HG03039 (cell line): ENCODE results near the gene ZSCAN2.
"Not testable (repeated sequence)": the region's sequence is repeated elsewhere in the genome, so short reads cannot be mapped to it uniquely, and the experiment has no call there.

Experiments
- ATAC-seq: cut with Tn5 transposase; IDR thresholded peaks from one replicate; pipeline ENCODE4 v1.9.1; 2021; ENCODE audit warnings: mild to moderate bottlenecking, moderate library complexity; ENCODE audit not compliant: unreplicated experiment

ZSCAN2 gene

DNA sequence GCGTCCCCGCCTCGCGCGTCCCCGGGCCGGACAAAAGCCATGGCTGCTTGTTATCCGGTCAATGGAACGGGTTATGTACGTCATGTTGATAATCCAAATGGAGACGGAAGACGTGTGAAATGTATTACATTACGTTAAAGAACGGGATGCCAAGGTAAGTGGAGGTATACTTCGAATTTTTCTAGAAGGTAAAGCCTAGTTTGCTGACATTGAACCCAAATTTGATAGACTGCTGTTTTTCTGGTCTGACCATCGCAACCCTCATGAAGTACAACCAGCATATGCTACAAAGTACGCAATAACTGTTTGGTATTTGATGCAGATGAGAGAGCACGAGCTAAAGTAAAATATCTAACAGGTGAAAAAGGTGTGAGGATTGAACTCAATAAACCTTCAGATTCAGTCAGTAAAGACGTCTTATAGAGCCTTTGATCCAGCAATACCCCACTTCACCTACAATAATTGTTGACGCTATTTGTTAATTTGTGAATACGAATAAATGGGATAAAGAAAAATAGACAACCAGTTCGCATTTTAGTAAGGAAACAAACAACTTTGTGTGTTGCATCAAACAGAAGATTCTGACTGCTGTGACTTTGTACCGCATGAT lies 33.5 kb downstream of the ZSCAN2 start:
- no peak for ATAC-seq

DNA sequence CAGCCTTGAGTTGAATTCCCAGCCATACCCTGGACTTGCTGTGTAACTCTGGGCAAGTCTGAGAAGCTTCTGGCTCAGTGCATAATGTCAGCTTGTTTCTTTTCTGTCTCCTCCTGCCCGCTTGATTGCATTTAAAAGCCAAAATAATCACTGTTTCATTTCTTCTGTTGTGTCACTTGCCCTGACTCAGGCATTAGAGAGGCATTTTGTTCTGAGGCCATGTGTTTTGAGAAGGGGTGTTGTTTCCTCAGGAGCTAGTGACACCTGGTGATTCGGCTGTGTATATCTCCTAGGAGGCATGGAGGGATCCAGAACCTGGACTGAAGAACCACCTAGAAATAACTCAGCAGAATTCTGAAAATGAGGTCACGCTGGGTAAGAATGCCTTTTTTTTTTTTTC lies 37.3 kb downstream of the ZSCAN2 start:
- ATAC-seq, result no peak

DNA sequence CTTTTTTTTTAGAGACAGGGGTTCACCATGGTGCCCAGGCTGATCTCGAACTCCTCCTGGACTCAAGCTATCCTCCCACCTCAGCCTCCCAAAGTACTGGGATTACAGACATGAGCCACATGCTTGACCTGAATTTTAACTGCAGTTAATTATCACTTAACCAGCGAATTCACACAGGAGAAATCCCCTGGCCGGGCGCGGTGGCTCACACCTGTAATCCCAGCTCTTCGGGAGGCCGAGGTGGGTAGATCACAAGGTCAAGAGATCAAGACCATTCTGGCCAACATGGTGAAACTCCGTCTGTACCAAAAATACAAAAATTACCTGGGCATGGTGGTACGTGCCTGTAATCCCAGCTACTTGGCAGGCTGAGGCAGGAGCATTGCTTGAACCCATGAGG lies 41.1 kb downstream of the ZSCAN2 start:
- ATAC-seq, result not testable (repeated sequence)

DNA sequence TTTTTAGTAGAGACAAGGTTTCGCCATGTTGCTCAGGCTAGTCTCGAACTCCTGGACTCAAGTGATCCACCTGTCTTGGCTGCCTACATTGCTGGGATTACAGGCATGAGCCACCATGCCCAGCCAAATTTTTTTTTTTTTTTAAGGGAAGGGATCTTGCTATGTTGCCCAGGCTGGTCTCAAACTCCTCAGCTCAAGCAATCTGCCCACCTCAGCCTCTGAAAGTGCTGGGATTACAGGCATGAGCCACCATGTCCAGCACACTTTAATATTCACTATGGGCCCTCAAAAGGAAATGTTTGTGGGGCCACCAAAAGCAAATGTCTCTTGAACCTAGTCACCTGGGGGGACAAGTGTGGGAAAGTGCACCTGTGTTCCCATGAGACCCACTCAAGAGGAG lies 41.8 kb downstream of the ZSCAN2 start:
- not testable (repeated sequence) for ATAC-seq

GRCh38 chr15:84643838-84644237 lies 43.0 kb downstream of the ZSCAN2 start:
- ATAC-seq, result no peak

DNA sequence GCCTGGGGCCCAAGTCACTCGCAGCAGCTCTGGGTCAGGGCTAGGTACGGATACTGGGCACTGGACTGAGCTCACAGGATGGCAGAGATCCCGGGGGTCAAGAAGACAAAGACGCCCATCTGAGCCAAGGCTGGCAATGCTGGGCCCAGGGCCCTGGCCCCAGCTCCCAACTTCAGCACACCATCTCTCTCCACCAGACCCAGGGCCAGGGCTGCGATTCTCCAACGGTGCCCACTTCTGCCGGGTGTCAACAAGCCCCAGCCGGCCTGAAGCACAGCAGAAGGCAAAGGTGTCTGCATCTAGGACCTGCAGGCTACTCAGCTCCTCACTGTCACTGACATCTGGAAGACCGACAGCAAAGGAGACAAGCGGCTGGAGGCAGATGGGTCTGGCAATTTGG lies 44.7 kb downstream of the ZSCAN2 start:
- no peak for ATAC-seq

DNA sequence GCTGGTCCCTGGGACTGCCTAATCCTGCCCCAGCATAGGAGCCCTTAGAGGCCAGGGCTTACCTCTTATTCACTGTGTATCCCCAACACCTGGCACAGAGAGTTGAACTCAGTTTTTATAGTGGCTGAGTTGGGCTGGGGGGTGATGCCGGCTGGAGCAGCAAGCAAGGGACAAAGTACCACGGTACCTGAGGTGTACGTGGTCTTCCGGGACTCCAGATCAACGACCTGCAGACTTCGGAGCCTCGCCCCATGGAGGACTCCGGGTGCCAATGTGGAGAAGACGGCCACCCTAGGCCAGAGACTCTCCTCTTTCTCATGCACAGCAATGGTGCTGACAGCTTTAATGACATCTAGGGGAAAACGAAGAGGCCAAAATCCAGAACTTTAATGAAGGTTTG lies 45.2 kb downstream of the ZSCAN2 start:
- ATAC-seq, result no peak

DNA sequence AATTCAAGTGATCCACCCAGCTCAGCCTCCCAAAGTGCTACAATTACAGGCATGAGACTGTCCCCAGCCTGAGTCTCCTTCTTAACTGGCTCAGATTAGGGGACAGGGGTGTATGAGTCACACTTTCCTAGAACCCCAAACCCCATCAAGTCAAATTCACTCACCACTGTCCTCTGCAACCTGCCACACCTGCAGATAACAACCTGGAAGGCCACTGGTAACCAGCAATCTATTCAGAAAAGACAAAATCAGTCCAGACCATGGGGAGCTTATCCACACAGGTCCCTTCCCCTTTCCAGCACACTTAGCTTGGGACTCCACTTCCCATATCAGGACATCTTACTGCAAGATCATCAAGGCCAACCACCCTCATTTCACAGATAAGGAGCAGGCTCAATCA lies 46.9 kb downstream of the ZSCAN2 start:
- no peak for ATAC-seq

- no peak for ATAC-seq
These were observed 47.7 kb downstream of the ZSCAN2 start for GRCh38 chr15:84648539-84648938.

GRCh38 chr15:84649706-84650105 lies 48.9 kb downstream of the ZSCAN2 start:
- no peak for ATAC-seq

DNA sequence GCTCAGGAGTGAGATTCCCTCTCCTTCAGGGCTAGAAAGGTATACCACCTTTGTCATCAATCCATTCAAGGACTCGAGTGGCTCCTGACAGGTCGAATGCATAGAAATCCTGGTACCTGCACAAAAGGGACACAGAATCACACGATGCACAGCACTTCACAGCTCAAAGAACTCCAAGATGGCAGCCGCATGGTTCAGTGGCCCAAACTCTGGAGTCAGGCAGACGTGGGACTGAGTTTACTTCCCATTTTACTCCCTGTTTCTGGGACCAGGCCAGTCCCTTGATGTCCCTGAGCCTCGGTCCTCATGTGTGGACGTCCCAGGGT lies 52.7 kb downstream of the ZSCAN2 start:
- no peak for ATAC-seq

- ATAC-seq, result peak; percentile 84
These were observed 53.3 kb downstream of the ZSCAN2 start, which contains the start of gene WDR73 for GRCh38 chr15:84653910-84654688. Gene WDR73 (minus strand): TSS chr15:84654283. CDS start chr15:84654274, 9 bp downstream.

GRCh38 chr15:84654689-84655453 lies 54.1 kb downstream of the ZSCAN2 start:
- no peak for ATAC-seq

GRCh38 chr15:84656972-84657371 lies 56.2 kb downstream of the ZSCAN2 start:
- ATAC-seq, result no peak

DNA sequence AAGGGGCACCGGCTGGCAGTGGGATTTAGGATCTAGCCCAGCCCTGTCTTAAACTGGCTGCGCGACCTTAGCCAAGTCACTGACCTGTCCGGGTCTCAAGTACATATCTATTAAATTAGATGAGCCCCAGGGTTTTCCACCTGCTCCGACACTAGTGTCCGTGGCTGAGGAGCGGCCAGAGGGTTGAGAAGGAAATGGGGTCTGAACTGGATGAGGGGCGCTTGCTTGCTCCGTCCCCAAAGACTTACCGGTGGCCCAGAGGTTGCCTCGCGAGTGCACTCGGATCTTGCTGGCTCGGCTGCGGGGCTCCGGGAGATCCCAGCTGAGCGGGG lies 56.9 kb downstream of the ZSCAN2 start:
- no peak for ATAC-seq

GRCh38 chr15:84658080-84658787 lies 57.4 kb downstream of the ZSCAN2 start, which contains the start of gene NMB:
Gene NMB (minus strand): TSS chr15:84658199. CDS start chr15:84658152, 47 bp downstream.
- peak; percentile 49 for ATAC-seq

GRCh38 chr15:84658788-84659411 lies 58.1 kb downstream of the ZSCAN2 start:
- no peak for ATAC-seq

DNA sequence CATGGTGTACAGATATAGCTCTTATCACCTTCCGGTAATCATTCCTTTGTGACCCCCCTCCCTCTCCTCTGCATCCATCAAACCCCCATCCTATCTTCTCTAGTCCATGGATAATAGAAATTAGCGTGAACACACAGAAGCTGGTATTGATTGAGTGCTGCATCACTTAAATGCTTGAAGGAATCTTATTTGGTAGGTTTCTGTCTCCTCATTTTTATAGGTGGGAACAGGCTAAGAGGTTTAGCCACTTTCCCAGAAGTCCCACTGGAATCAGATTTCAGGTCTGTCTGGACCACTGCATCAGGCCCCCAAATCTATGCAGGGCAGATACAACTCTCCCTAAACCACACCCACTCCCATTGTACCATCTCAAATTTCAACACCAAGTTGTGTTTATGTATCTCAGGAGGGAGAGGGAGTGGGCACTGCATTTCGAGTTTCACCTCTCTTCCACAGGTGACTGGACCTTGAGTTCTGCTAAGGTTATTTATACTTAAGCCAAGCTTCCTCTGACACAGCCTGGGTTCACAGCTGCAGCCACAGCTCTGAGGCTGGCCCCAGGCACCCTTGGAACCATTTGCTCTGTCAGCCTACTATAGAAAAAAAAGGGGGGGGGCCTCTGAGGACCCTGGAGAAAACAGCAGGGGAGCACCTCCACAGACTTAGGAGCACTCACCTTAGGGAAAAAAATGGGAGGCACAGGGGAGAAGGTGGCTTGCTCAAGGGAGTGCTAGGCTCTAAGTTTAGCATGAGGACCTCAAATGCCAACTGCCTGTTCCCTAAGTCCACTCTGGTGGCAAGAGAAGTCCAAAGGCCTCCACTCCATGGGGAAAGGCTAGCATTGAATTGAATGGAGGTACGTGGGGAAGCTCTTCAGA lies 59.3 kb downstream of the ZSCAN2 start:
- no peak for ATAC-seq

DNA sequence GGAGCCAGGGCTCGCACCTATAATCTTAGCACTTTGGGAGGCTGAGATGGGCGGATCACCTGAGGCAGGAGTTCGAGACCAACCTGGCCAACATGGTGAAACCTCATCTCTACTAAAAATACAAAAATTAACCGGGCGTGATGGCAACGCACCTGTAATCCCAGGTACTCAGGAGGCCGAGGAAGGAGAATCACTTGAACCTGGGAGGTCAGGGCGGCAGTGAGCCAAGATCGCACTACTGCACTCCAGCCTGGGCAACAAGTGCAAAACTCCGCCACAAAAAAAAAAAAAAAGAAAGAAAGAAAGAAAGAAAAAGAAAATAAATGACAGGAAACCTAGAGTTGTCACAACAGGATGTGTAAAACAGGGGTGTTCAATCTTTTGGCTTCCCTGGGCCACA lies 60.2 kb downstream of the ZSCAN2 start:
- no peak for ATAC-seq

- no peak for ATAC-seq
These were observed 65.6 kb downstream of the ZSCAN2 start for GRCh38 chr15:84666373-84666772.
